GM06990 (cell line): ENCODE data around the gene ICAM4.

Source experiments
- DNase-seq: peaks from one replicate; pipeline ENCODE4 v3.0.0-alpha.2; 2011; ENCODE audit not compliant: insufficient read length; ENCODE audit errors: extremely low read depth
- H3K27me3 ChIP-seq: replicated peaks from 2 replicates; pipeline ENCODE4 v1.6.0; 2011; ENCODE audit warnings: low read length; ENCODE audit not compliant: control insufficient read depth, insufficient read depth
- H3K36me3 ChIP-seq: 2 replicates; pipeline ENCODE4 v1.5.1; 2011; ENCODE audit warnings: low read length; ENCODE audit not compliant: control insufficient read depth, insufficient read depth
- H3K4me3 ChIP-seq: replicated peaks from 2 replicates; pipeline ENCODE4 v1.5.1; 2011; ENCODE audit warnings: low read depth, mild to moderate bottlenecking, control low read depth, low read length
- TF ChIP-seq, protein P1 (sequence below): IDR thresholded peaks from 2 replicates; pipeline ENCODE4 v1.5.1; 2011; ENCODE audit warnings: low read length, control low read depth, mild to moderate bottlenecking, inconsistent platforms; ENCODE audit not compliant: insufficient read depth, poor library complexity, severe bottlenecking

The ICAM4 gene

GRCh38 chr19:10260141-10260584 is 26.6 kb upstream of the ICAM4 start:
- peaks cover 26% of the 10 kb centered on the region for H3K36me3 ChIP-seq
- DNase-seq, result no peak
- H3K27me3 ChIP-seq, result no peaks in the 10 kb centered on the region
- TF ChIP-seq, protein P1, sequence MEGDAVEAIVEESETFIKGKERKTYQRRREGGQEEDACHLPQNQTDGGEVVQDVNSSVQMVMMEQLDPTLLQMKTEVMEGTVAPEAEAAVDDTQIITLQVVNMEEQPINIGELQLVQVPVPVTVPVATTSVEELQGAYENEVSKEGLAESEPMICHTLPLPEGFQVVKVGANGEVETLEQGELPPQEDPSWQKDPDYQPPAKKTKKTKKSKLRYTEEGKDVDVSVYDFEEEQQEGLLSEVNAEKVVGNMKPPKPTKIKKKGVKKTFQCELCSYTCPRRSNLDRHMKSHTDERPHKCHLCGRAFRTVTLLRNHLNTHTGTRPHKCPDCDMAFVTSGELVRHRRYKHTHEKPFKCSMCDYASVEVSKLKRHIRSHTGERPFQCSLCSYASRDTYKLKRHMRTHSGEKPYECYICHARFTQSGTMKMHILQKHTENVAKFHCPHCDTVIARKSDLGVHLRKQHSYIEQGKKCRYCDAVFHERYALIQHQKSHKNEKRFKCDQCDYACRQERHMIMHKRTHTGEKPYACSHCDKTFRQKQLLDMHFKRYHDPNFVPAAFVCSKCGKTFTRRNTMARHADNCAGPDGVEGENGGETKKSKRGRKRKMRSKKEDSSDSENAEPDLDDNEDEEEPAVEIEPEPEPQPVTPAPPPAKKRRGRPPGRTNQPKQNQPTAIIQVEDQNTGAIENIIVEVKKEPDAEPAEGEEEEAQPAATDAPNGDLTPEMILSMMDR, result no peak
- no peak overlapping the region for H3K4me3 ChIP-seq

DNA sequence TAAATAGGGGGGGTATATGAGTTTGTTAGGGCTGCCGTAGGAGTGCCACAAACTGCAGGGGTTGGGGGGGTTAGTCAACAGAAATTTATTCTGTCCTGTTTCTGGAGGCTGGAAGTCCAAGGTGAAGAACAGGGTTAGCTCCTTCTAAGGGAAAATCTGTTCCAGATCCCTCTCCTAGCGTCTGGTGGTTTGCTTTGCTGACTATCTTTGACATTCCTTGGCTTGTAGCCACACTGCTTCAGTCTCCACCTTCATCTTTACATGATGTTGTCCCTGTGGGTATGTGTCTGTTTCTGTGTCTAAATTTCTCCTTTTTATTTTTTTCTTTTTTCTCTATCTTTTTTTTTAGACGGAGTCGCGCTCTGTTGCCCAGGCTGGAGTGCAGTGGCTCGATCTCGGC is 24.0 kb upstream of the ICAM4 start:
- TF ChIP-seq, protein P1, result no peak
- Histone ChIP-seq H3K4me3 (no peak overlapping the region), H3K36me3 (peaks cover 10% of the 10 kb centered on the region), H3K27me3 (no peaks in the 10 kb centered on the region)
- DNase-seq, result no peak

DNA sequence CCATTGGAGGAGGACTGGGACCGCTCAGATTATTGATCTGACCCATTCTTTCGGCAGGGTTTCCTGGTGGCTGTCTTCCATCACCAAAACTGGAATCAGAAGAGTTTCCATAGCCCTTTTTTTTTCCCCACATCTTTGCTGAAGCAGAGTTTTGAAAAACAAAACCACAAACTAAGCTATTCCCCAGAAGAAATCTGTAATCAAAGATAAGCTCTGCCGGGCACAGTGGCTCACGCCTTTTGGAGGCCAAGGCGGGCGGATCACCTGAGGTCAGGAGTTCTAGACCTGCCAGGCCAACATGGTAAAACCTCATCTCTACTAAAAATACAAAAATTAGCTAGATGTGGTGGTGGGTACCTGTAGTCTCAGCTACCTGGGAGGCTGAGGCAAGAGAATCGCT is 20.0 kb upstream of the ICAM4 start:
- TF ChIP-seq, protein P1, result no peak
- Histone ChIP-seq H3K27me3 (no peaks in the 10 kb centered on the region), H3K4me3 (no peak overlapping the region), H3K36me3 (no peaks in the 10 kb centered on the region; the same call in 1 of the 2 replicates)
- no peak for DNase-seq

DNA sequence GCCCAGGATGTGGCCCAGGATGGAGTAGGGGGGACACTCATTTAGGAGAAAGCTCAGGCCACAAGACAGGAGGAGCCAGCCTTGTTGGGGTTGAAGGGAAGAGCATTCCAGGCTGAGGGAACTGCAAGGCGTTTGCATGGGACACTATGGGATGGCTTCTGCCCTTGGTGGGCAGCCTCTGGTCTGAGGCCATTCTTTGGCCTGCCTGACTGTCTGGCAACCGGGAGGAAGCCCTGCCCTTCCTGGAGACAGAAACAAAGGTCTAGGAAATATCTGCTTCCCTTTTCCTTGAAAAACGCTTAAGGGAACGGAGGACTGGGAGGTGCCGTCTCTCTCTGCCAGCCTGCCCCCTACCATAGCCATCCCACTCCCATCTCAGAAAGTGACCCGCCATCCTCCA is 18.7 kb upstream of the ICAM4 start:
- TF ChIP-seq, protein P1, result no peak

GRCh38 chr19:10269333-10270179 is 17.2 kb upstream of the ICAM4 start:
- Histone ChIP-seq H3K27me3 (no peaks in the 10 kb centered on the region), H3K36me3 (peaks cover 6% of the 10 kb centered on the region), H3K4me3 (peak overlapping the region; percentile 93)
- TF ChIP-seq, protein P1, result peak; percentile 93
- DNase-seq, result peak; percentile 90

More for the DNA sequence above, 18.7 kb upstream of the ICAM4 start:
- peaks cover 4% of the 10 kb centered on the region for H3K36me3 ChIP-seq
- H3K4me3 ChIP-seq, result no peak overlapping the region
- H3K27me3 ChIP-seq, result no peaks in the 10 kb centered on the region
- DNase-seq, result no peak
